GM19240 (cell line): ENCODE results near the gene ATPAF2.
"Not testable (repeated sequence)": the region's sequence is repeated elsewhere in the genome, so short reads cannot be mapped to it uniquely, and the experiment has no call there.

Experiments used
- DNase-seq: peaks from one replicate; pipeline ENCODE4 v3.0.0; 2011; ENCODE audit warnings: low spot score; ENCODE audit not compliant: insufficient read length

Gene ATPAF2

DNA sequence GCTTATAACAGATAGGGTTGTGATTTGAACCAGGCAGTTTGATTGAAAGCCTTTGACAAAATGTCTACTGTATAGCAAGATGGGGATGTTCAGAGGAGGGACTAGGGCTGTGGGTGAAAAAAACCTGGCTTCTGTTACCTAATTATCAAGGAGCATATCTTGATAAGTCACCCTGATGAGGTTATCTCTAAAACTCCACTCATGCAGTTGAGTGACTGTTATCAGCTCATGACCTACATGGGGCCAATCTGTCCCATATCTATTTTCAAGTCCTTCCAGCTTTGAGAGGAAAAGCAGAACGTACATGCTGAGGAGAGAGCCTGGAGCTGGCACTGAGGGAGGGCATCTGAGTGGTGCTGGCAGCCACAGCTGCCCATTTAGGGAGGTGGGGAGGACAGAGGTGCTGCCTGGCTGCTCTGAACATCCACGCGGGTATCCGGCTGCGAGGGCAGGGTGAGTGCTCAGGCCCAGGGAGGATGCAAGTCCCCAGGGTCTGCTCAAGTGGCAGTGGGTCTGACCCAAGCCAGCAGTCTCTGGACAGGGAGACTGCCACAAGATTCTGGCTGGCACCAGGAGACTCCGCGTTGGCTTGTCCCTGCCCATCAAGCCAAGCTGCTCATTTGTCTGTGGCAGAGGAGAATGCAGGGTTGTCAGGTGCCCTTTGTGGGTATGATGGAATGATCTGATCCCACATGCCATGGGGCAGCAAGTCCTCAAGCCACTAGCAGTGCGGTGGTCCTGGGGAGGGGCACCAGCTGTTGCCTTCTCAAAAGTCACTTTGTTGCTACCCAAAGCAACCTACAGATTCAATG, 29.2 kb downstream of the ATPAF2 start:
- DNase-seq, result no peak

DNA sequence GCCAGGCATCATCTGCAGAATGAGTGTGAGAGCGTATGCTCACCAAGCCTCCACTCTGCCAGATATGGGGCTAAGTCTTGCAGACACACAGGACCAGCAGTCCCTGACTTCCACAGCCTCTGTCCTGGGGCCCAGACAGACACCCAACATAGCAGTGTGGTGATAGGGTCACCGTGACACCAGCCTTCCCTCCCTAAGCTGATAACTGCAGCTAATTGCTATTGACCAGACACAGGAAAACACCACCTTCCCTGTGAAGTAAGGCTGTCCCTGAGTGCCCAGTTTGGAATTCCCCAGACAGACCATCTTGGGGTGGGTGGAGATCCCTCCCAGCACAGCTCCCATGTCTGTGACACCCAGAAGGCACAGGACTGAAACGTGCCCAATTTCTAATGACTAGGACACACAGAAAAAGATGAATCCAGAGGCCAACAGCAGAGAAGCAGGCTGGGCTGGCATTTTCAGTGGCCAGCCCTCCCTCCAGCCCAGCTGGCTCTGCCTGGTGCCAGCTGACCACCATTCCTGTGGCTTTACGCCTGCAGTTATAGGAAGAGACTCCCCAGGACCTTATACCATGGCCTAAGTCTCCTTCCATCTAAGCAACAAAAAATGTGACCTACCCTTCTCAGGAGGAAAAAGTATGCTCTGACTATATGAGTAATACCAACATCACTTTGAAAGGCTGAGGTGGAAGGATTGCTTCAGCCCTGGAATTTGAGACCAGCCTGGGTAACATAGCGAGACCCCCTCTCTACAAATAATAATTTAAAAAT, 30.3 kb downstream of the ATPAF2 start:
- DNase-seq, result no peak

DNA sequence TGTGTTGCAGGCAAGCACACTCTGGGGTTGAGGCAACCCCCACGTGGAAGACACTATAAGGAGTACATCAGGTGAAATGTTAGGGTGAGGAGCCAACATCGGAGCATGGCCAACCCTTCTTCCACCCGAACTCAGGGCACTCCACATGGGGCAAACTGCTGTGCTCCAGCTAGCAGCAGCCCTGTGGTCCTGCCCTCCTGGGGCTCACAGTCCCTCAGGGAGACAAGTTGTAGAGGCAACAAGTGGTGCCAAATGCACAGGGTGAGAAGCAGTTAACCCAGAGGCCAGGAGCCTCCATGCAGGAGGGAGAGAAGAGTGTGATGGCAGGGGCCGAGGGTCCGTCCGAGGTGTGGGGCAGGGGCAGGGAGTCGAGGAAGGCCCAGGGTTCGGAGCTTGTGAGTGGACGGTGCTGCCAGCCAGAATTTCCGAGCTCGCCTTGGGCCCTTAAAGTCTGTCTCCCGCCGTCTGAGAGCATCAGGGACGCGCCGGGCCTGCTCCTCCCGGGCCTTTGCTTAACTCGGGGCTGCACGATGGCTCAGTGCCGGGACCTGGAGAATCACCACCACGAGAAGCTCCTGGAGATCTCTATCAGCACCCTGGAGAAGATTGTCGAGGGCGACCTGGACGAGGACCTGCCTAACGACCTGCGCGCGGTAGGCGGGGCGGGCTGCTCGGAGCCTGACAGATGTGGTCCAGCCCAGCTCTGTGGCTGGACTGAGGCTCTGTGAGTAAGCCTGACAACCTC, 32.3 kb downstream of the ATPAF2 start:
- no peak for DNase-seq

DNA sequence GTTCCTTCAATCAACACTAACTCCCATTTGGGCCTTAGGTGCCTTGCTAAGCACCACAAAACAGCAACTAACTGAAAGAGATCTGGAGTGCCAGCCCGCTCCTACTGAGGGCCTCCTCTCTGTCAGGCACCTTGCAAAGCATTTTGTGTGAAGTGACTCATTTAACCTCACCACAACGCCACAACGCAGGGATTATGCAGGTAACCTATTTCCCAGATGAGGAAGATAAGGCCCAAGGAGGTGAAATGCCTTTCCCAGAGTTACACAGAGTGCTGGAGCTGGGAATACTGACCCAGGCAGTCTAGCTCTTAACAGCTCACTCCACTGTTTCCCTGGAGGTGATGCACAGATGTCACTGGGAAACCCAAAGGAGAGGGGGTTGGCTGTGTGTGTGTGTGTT, 33.5 kb downstream of the ATPAF2 start:
- no peak for DNase-seq

DNA sequence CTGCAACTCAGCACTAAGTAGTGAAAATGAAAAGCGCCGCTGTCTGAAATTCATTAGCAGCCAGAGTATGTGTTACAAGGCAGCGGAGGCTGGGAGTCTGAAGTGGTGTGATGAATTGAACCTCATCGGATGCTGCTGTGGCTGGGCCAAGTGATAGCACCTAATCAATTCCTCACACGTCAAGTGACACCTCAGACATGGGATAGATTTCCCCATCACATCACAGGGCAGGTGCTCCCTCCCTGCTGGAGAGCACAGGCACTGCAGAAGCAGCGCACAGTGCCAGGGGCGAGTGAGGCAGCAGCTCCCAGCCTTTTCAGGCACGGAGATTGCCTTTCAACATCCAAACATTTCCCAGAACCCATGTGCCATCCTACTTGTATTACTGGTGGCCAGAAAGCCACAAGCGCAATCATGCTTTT, 34.1 kb downstream of the ATPAF2 start:
- no peak for DNase-seq

DNA sequence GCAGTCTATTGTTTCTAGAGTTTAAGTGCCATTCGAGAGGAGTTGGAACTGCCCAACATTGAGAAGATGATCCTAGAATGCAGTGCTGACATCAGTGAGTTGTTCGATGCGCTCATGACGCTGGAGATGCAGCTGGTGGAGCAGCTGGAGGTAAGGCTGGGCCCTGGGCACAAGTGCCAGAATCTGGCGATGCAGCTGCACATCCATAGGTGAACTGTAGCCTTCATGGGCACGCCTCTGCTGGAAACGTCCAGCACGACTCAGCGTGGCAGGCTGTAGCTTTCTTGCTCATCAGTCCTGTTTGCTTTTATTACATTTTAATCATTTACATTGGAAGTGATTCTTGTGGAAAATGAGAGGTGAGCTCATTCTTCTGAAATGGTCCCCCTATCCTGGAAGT, 34.6 kb downstream of the ATPAF2 start:
- no peak for DNase-seq

DNA sequence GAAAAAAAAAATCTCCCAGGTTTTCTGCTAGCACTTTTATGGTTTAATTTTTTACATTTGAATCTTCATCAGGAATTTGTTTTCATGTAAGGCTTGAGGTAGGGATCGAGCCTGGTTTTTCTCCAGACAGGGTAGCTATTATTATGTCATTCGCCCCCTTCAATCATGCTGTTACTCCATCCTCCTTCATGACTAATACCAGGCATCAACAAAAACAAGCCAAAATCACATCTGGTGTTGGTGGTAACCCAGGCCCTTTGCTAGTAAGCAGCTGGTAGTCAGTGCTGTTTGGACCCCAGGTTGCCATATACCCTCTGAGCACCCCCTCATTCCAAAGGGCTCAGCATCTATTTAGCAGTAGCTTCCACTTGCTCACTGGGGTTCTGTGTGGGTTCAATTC, 36.8 kb downstream of the ATPAF2 start:
- DNase-seq, result no peak

DNA sequence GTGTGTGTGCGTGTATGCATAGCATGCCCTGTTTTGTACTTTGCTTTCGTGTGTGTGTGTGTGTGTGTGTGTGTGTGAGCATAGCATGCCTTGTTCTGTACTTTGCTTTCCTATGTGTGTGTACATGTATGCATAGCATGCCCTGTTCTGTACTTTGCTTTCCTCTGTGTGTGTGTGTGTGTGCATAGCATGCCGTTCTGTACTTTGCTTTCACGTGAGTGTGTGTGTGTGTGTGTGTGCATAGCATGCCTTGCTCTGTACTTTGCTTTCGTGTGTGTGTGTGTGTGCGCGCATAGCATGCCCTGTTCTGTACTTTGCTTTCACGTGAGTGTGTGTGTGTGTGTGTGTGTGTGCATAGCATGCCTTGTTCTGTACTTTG, 38.9 kb downstream of the ATPAF2 start:
- no peak for DNase-seq

DNA sequence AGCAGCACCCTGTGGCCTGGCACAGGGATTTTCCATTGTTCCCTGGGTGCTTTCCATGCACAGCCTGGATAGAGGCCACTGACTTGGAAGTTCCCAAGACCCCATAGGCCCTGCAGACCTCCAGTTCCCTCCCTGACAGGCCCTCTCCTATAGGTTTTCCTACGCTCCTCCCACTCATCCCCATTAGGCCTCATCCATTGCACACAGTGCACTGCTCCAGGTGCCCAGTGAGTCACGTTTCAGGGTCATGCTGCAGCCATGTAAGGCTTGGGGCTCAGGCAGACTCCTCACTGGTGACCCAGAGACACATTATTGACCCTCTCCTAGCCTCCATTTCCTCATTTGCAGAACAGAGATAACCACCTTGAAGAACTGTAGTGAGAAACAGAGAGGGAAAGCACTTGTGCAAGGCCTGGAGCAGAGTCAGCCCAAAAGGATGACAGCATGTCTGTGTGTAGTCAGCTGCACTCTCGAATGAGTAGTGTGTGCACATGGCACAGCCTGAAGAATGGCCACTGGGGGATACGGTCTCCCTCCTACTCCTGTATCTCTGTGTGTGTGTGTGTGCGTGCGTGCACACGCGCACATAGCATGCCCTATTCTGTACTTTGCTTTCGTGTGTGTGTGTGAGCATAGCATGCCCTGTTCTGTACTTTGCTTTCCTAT, 39.5 kb downstream of the ATPAF2 start:
- DNase-seq, result no peak

DNA sequence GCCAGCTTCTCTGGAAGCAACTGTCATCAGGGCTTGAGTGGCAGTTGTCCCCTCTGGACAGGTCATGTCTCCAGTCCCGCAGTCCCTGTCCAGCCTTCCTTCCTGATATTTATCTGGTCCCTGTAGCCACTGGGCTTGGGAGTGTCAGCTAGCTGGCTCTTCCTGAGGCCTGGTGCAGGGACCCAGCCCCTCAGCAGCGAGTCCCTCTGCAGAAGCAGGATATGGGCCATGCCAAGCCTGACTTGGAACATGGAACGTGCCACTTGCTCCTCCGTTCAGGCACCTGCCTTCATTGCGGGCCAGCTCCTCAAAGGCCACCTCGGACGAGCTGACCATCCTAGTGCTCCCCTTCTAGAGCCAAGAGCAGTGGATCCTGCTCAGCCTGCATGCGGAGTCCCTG, 40.0 kb downstream of the ATPAF2 start:
- DNase-seq, result no peak

DNA sequence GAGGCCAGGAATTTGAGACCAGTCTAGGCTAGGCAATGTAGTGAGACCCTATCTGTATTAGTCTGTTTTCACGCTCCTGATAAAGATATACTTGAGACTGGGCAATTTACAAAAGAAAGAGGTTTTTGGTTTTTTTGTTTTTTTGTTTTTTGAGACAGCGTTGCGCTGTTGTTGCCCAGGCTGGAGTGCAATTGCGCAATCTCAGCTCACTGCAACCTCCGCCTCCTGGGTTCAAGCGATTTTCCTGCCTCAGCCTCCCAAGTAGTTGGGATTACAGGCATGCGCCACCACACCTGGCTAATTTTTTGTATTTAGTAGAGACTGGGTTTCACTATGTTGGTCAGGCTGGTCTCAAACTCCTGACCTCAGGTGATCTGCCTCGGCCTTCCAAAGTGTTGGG, 43.1 kb downstream of the ATPAF2 start:
- DNase-seq, result not testable (repeated sequence)

DNA sequence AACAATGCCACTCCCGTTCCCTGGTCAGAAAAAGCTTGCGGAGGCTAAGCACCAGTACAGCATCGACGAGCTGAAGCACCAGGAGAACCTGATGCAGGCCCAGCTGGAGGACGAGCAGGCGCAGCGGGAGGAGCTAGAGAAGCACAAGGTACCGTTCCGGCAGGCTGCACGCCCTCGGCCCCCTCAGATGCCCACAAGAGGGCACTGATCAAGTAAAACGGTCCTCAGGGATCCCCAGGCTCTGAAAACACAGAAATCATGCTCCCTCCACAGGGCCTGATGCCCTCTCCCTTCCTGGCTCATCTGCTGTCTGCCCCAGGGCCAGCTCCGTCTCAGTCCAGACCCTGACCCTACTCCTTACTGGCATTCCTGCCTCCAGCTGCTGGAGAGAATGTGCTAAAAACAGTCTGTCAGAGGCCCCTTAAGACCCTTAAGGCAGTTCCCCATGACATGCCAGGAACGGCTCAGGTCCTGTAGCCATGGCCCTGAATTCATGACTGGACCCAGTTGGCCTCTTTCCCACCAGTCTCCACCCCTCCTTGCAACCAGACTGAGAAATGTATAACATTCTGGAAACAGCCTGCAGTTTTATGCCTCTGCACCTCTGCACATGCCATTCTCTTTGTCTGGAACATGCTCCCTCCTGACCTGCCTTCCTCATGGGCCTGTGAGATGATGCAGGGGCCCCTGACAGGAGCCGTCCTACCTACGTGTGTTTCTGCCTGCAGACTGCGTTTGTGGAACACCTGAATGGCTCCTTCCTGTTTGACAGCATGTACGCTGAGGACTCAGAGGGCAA, 44.5 kb downstream of the ATPAF2 start:
- no peak for DNase-seq

DNA sequence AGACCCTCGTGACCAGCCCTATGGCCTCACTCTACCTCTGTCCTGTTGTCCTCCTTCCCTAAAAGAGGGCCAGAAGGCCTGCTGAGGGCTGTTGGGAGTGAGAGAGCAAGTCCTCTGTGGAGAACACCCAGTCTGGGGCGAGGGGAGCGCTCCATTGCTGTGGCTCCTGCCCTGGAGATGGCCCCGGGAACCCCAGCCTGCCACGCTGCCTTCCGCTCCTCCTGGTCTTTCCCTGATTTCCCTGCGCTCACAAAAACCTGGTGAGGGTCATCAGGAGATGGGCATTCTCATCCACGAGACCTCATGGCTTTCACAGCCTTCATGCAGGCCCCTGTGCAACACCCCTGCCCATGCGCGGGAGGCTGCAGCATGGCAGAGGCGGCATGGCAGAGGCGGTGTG, 45.1 kb downstream of the ATPAF2 start:
- DNase-seq, result no peak

DNA sequence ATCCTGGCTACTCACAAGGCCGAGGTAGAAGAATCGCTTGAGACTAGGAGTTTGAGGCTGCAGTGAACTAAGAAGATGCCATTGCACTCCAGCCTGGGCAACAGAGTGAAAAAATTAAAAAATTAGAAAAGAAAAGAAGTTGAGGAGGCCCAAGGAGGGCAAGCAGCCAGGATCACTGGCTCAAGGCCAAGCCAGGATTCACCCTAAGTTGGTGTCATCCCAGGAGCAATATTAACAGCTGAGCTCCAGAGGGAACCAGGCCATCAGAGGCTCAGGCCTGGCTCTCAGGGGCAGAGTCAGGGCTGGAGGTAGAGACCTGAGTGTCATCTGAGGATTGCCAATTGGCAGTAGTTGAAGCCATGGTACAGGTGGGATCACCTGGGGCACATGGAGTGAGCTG, 45.6 kb downstream of the ATPAF2 start:
- DNase-seq, result no peak

DNA sequence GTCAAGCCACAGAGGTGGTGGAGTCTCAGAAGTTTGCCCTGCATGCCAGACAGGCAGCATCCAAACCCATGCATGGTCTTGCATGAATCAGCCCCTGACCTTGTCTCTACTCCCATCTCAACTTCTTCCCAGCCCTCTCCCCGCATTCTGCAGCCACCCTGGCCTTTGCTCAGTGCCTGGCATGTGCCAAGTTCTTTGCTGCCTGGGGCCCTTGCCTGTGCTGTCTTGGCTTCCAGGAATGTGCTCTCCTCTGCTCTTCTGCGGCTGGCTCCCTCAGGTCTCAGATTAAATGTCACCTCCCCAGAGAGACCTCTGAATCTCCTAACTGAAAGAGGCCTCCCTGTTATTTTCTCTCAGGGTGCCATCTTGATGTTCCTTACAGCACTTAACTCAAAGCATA, 48.7 kb downstream of the ATPAF2 start:
- DNase-seq, result no peak

DNA sequence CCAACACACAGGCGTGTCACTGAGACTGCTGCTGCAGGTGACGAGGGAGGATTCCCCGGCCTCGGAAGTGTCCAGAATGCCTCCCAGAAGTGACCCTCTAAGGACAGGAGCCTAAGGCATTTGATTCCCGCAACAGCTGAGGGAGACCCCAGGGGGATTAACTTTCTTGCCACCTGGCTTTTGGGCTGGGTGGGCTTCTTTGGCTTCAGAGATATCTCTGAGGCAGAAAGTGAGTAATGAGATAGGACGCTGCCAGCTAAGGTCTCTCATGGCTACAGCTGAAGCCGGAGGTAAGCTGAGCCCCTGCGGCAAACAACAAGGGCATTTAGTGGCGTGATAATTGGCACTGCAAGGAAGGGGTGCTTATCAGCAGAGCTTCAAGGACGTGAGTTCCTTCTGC, 49.4 kb downstream of the ATPAF2 start:
- no peak for DNase-seq

DNA sequence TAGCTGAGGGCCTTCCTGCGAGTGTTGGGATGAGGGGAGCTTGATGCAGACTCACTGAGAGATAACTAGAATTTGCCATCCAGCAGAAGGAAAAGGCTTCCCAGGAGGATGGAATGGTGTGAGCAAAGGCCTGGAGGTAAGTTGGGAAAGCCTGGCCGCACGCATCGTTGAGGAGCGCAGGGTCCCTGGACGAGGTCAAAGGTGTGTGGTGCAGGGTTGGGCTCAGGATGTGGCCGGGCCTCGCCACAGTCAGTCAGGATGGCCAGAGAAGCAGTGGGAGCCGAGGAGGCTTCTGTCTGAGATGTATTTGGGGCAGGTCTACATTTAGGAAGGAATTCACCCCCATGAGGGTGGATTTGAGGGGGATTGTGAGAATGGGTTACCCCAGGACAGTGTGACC, 49.9 kb downstream of the ATPAF2 start:
- no peak for DNase-seq

DNA sequence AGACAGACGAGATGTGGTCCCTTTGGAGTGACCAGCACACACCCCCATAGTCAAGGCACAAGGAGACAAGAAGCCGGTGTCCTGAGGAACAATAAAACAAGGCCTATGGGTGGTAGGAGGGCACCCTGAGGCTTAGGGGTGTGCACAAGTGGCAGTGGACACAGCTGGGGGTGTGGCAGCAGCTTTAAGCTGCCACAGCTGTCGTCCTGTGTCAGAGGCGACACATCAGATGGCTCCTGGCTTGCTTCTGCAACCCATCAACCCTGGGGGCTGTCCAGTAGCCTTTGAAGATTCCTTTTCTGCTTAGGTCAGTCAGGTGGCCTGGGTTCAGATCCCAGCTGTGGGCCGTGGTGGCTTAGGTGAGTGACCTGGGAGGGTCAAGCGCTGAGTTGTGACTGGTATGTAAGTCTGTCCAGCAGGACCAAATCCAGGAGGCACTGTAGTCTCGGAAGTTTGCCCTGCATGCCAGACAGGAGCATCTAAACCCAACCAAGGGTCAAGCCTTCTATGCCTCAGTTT, 50.5 kb downstream of the ATPAF2 start:
- DNase-seq, result no peak

DNA sequence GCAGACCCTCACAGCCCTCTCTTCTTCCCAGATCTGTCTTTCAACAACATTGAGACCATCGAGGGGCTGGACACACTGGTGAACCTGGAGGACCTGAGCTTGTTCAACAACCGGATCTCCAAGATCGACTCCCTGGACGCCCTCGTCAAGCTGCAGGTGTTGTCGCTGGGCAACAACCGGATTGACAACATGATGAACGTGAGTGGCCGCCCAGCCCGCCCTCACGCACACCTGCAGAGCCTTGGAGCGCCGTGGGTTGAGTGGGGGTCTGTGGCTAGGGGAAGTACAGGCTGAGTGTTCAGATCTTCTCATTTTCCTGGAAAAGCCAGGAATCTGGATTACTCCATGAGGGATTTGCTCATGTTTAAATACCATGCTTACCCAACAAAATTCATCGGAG, 51.1 kb downstream of the ATPAF2 start:
- no peak for DNase-seq

DNA sequence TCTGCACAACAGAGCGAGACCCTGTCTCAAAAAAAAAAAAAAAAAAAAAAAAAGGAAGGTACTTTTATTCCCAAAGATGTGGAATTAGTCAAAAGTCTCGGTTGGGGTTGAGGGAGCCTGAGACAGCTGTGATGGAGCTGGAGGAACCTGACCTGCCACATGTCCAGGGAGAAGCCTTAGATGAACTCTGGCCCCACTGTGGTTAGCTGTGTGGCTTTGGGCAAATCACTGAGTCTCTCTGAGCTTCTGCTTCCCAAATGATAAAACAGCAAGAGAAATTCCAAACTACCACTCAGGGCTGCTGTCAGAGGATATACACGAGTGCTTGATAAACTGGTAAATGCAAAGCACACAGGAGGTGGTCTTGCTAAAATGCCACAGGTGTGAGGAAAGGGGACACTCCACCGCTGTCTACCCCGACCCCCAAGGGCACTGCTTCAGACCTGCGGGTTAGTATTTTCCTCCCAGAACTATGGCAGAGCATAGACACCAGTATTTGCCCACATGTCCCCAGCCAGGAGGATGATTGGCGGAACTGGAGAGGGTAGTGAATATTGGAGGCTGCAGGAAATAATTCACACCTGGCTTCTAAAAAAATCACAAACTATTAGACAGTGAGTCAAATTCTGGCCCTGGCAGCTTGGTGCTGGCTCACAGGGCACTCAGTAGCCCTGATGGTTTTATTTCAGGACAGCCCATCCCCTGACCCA, 51.6 kb downstream of the ATPAF2 start:
- DNase-seq, result no peak
